ENCODE measurements around the gene NF2.

GRCh38 chr22:29580200-29580810 lies 23.1 kb upstream of the NF2 start:
- peak; percentile 23; the same call in 1 of the 2 replicates for TF ChIP-seq POLR2A (IDR thresholded peaks at IDR 0.05; ENCODE audit: low read depth, low read length)
- no peak for TF ChIP-seq POLR2AphosphoS5 (IDR thresholded peaks at IDR 0.05; ENCODE audit: low read depth, low read length)
- TF ChIP-seq POU2F2 (IDR thresholded peaks at IDR 0.05; ENCODE audit: low read depth, low read length): no peak
- no peak for TF ChIP-seq TAF1 (IDR thresholded peaks at IDR 0.05; ENCODE audit: low read depth, low read length)
